Measurements from ENCODE around the gene FRRS1.
A peak's percentile ranks its signal among the peaks of the same experiment; 100 is the strongest.

The FRRS1 gene

GRCh38 chr1:99727575-99728185 is 38.8 kb downstream of the FRRS1 start:
- H2BK120ac ChIP-seq (ENCODE audit: low read depth, low read length), result no peak overlapping the region
- H3K9ac ChIP-seq (ENCODE audit: low read length), result no peak overlapping the region
- 63% methylated on average over 3 of the region's 4 CpGs for WGBS
- no peaks in the 10 kb centered on the region for H3K79me1 ChIP-seq (replicated peaks; ENCODE audit: low read length, poor library complexity, severe bottlenecking)
- H3K27ac ChIP-seq (ENCODE audit: low read length, poor library complexity, severe bottlenecking), result peak overlapping the region; percentile 54
- H4K91ac ChIP-seq (ENCODE audit: low read length), result no peak overlapping the region
- no peak overlapping the region for H3K4me2 ChIP-seq (ENCODE audit: low read length, poor library complexity, severe bottlenecking)
- H3K27me3 ChIP-seq (ENCODE audit: control insufficient read depth in 1 of 2, insufficient read depth in 1 of 2, low read length in 2 of 2), result no peaks in the 10 kb centered on the region
- H3K18ac ChIP-seq (ENCODE audit: low read depth in 1 of 2, low read length in 2 of 2), result no peak overlapping the region
- H4K8ac ChIP-seq (ENCODE audit: low read length), result no peak overlapping the region
- no peak overlapping the region for H2BK12ac ChIP-seq (ENCODE audit: low read length in 2 of 2)
- no peak overlapping the region for H3K23ac ChIP-seq (ENCODE audit: low read length in 2 of 2)
- H2AK5ac ChIP-seq (ENCODE audit: low read length, severe bottlenecking), result no peak overlapping the region
- no peak overlapping the region for H2BK5ac ChIP-seq (ENCODE audit: low read depth, low read length, poor library complexity, severe bottlenecking)
- peak overlapping the region in 1 of 2 experiments; percentile 71 for H3K14ac ChIP-seq (ENCODE audit: low read length in 2 of 2)
- no peak overlapping the region for H2AFZ ChIP-seq (ENCODE audit: low read depth, low read length)
- H2BK15ac ChIP-seq (ENCODE audit: low read depth, poor library complexity, severe bottlenecking), result no peak overlapping the region
- H3K4ac ChIP-seq (ENCODE audit: low read depth in 1 of 2, low read length in 2 of 2), result no peak overlapping the region
- peaks cover 3% of the 10 kb centered on the region for H3K4me1 ChIP-seq (ENCODE audit: control insufficient read depth, insufficient read depth, low read depth, low read length)
- H3K4me3 ChIP-seq (ENCODE audit: insufficient read depth in 1 of 2, low read depth in 1 of 2, low read length in 2 of 2), result no peak overlapping the region
- peak; percentile 29 for DNase-seq
- no peaks in the 10 kb centered on the region for H3K9me3 ChIP-seq (ENCODE audit: control insufficient read depth, low read length)
- peaks cover 0 to 4% of the 10 kb centered on the region in 2 experiments for H3K36me3 ChIP-seq (ENCODE audit: control insufficient read depth in 1 of 2, insufficient read depth in 2 of 2, low read depth in 1 of 2, low read length in 2 of 2)

- Histone ChIP-seq H2AFZ (ENCODE audit: low read depth, low read length) (no peak overlapping the region), H3K4me1 (ENCODE audit: control insufficient read depth, insufficient read depth, low read depth, low read length) (peaks cover 3% of the 10 kb centered on the region), H3K9ac (ENCODE audit: low read length) (no peak overlapping the region), H2BK5ac (ENCODE audit: low read depth, low read length, poor library complexity, severe bottlenecking) (no peak overlapping the region), H3K79me1 (replicated peaks; ENCODE audit: low read length, poor library complexity, severe bottlenecking) (no peaks in the 10 kb centered on the region), H4K8ac (ENCODE audit: low read length) (no peak overlapping the region), H2BK120ac (ENCODE audit: low read depth, low read length) (no peak overlapping the region), H3K18ac (ENCODE audit: low read depth in 1 of 2, low read length in 2 of 2) (no peak overlapping the region), H2BK15ac (ENCODE audit: low read depth, poor library complexity, severe bottlenecking) (no peak overlapping the region), H3K27ac (ENCODE audit: low read length, poor library complexity, severe bottlenecking) (no peak overlapping the region), H3K23ac (ENCODE audit: low read length in 2 of 2) (no peak overlapping the region), H3K4me3 (ENCODE audit: insufficient read depth in 1 of 2, low read depth in 1 of 2, low read length in 2 of 2) (no peak overlapping the region), H2AK5ac (ENCODE audit: low read length, severe bottlenecking) (no peak overlapping the region), H4K91ac (ENCODE audit: low read length) (no peak overlapping the region), H3K4ac (ENCODE audit: low read depth in 1 of 2, low read length in 2 of 2) (no peak overlapping the region), H3K27me3 (ENCODE audit: control insufficient read depth in 1 of 2, insufficient read depth in 1 of 2, low read length in 2 of 2) (no peaks in the 10 kb centered on the region), H3K4me2 (ENCODE audit: low read length, poor library complexity, severe bottlenecking) (no peak overlapping the region), H3K14ac (ENCODE audit: low read length in 2 of 2) (no peak overlapping the region), H2BK12ac (ENCODE audit: low read length in 2 of 2) (no peak overlapping the region), H3K36me3 (ENCODE audit: control insufficient read depth in 1 of 2, insufficient read depth in 2 of 2, low read depth in 1 of 2, low read length in 2 of 2) (peaks cover 0 to 4% of the 10 kb centered on the region in 2 experiments), H3K9me3 (ENCODE audit: control insufficient read depth, low read length) (no peaks in the 10 kb centered on the region)
- 100% methylated on average over 1 of the region's 2 CpGs for WGBS
- DNase-seq, result no peak
Measured at GRCh38 chr1:99726818-99727217, 39.6 kb downstream of the FRRS1 start.

GRCh38 chr1:99726407-99726806 is 40.0 kb downstream of the FRRS1 start:
- Histone ChIP-seq H2BK5ac (ENCODE audit: low read depth, low read length, poor library complexity, severe bottlenecking) (no peak overlapping the region), H3K27me3 (ENCODE audit: control insufficient read depth in 1 of 2, insufficient read depth in 1 of 2, low read length in 2 of 2) (no peaks in the 10 kb centered on the region), H3K9me3 (ENCODE audit: control insufficient read depth, low read length) (no peaks in the 10 kb centered on the region), H3K14ac (ENCODE audit: low read length in 2 of 2) (no peak overlapping the region), H3K4ac (ENCODE audit: low read depth in 1 of 2, low read length in 2 of 2) (no peak overlapping the region), H2AK5ac (ENCODE audit: low read length, severe bottlenecking) (no peak overlapping the region), H2BK15ac (ENCODE audit: low read depth, poor library complexity, severe bottlenecking) (no peak overlapping the region), H3K79me1 (replicated peaks; ENCODE audit: low read length, poor library complexity, severe bottlenecking) (no peaks in the 10 kb centered on the region), H2AFZ (ENCODE audit: low read depth, low read length) (no peak overlapping the region), H4K91ac (ENCODE audit: low read length) (no peak overlapping the region), H3K36me3 (ENCODE audit: control insufficient read depth in 1 of 2, insufficient read depth in 2 of 2, low read depth in 1 of 2, low read length in 2 of 2) (peaks cover 0 to 4% of the 10 kb centered on the region in 2 experiments), H3K4me2 (ENCODE audit: low read length, poor library complexity, severe bottlenecking) (no peak overlapping the region), H2BK12ac (ENCODE audit: low read length in 2 of 2) (no peak overlapping the region), H3K9ac (ENCODE audit: low read length) (no peak overlapping the region), H2BK120ac (ENCODE audit: low read depth, low read length) (no peak overlapping the region), H3K23ac (ENCODE audit: low read length in 2 of 2) (no peak overlapping the region), H3K4me1 (ENCODE audit: control insufficient read depth, insufficient read depth, low read depth, low read length) (peaks cover 2% of the 10 kb centered on the region), H3K27ac (ENCODE audit: low read length, poor library complexity, severe bottlenecking) (no peak overlapping the region), H3K18ac (ENCODE audit: low read depth in 1 of 2, low read length in 2 of 2) (no peak overlapping the region), H4K8ac (ENCODE audit: low read length) (no peak overlapping the region), H3K4me3 (ENCODE audit: insufficient read depth in 1 of 2, low read depth in 1 of 2, low read length in 2 of 2) (no peak overlapping the region)
- WGBS, result 100% methylated on average over 1 of the region's 1 CpG
- DNase-seq, result no peak

- peaks cover 0 to 4% of the 10 kb centered on the region in 2 experiments for H3K36me3 ChIP-seq (ENCODE audit: control insufficient read depth in 1 of 2, insufficient read depth in 2 of 2, low read depth in 1 of 2, low read length in 2 of 2)
- no peak overlapping the region for H2AK5ac ChIP-seq (ENCODE audit: low read length, severe bottlenecking)
- H3K9ac ChIP-seq (ENCODE audit: low read length), result no peak overlapping the region
- H4K91ac ChIP-seq (ENCODE audit: low read length), result no peak overlapping the region
- H2BK5ac ChIP-seq (ENCODE audit: low read depth, low read length, poor library complexity, severe bottlenecking), result no peak overlapping the region
- H3K4me3 ChIP-seq (ENCODE audit: insufficient read depth in 1 of 2, low read depth in 1 of 2, low read length in 2 of 2), result no peak overlapping the region
- no peaks in the 10 kb centered on the region for H3K27me3 ChIP-seq (ENCODE audit: control insufficient read depth in 1 of 2, insufficient read depth in 1 of 2, low read length in 2 of 2)
- H2BK120ac ChIP-seq (ENCODE audit: low read depth, low read length), result no peak overlapping the region
- H3K4ac ChIP-seq (ENCODE audit: low read depth in 1 of 2, low read length in 2 of 2), result no peak overlapping the region
- no peaks in the 10 kb centered on the region for H3K9me3 ChIP-seq (ENCODE audit: control insufficient read depth, low read length)
- H2AFZ ChIP-seq (ENCODE audit: low read depth, low read length), result no peak overlapping the region
- DNase-seq, result no peak
- no peak overlapping the region for H3K18ac ChIP-seq (ENCODE audit: low read depth in 1 of 2, low read length in 2 of 2)
- no peak overlapping the region for H2BK15ac ChIP-seq (ENCODE audit: low read depth, poor library complexity, severe bottlenecking)
- no peak overlapping the region for H3K23ac ChIP-seq (ENCODE audit: low read length in 2 of 2)
- no peak overlapping the region for H3K27ac ChIP-seq (ENCODE audit: low read length, poor library complexity, severe bottlenecking)
- no peak overlapping the region for H2BK12ac ChIP-seq (ENCODE audit: low read length in 2 of 2)
- no peak overlapping the region for H3K14ac ChIP-seq (ENCODE audit: low read length in 2 of 2)
- H3K4me2 ChIP-seq (ENCODE audit: low read length, poor library complexity, severe bottlenecking), result no peak overlapping the region
- no peaks in the 10 kb centered on the region for H3K79me1 ChIP-seq (replicated peaks; ENCODE audit: low read length, poor library complexity, severe bottlenecking)
- WGBS, result 93% methylated on average over 2 of the region's 4 CpGs
- H3K4me1 ChIP-seq (ENCODE audit: control insufficient read depth, insufficient read depth, low read depth, low read length), result peaks cover 2% of the 10 kb centered on the region
- no peak overlapping the region for H4K8ac ChIP-seq (ENCODE audit: low read length)
Measured at GRCh38 chr1:99725996-99726395, 40.4 kb downstream of the FRRS1 start.

Measured in mesenchymal stem cell (in vitro differentiated cells and primary cell).